NCI-H146 treated with DMSO at 0.1 percent for 48 hours (cell line): ENCODE results near the gene RIOX2.

Experiments
- DNase-seq: peaks from one replicate; lab custom pipeline; 2025; ENCODE audit not compliant: unreplicated experiment; lab: John Stamatoyannopoulos, UW

Gene RIOX2

GRCh38 chr3:97990624-97991292, 18.5 kb upstream of the RIOX2 start:
- no peak for DNase-seq

GRCh38 chr3:97988784-97989568, 16.7 kb upstream of the RIOX2 start:
- no peak for DNase-seq

- DNase-seq = no peak
These were observed 15.1 kb upstream of the RIOX2 start for GRCh38 chr3:97987306-97987705.

- DNase-seq = no peak
These were observed 11.8 kb upstream of the RIOX2 start for GRCh38 chr3:97983933-97984491.

- no peak for DNase-seq
These were observed 9.7 kb upstream of the RIOX2 start for GRCh38 chr3:97981886-97982285.

- no peak for DNase-seq
These were observed 7.4 kb upstream of the RIOX2 start for GRCh38 chr3:97979610-97980009.

- DNase-seq = no peak
These were observed 3.2 kb upstream of the RIOX2 start for GRCh38 chr3:97975466-97975865.

GRCh38 chr3:97974996-97975395, 2.8 kb upstream of the RIOX2 start:
- no peak for DNase-seq

GRCh38 chr3:97972976-97973375, 745 bp upstream of the RIOX2 start:
- DNase-seq = no peak

- DNase-seq = no peak
These were observed 1.1 kb downstream of the RIOX2 start for GRCh38 chr3:97970956-97971620.

- no peak for DNase-seq
These were observed 2.1 kb downstream of the RIOX2 start for GRCh38 chr3:97970156-97970555.

GRCh38 chr3:97969541-97969940, 2.7 kb downstream of the RIOX2 start:
- no peak for DNase-seq

GRCh38 chr3:97968376-97968775, 3.9 kb downstream of the RIOX2 start:
- DNase-seq = no peak

GRCh38 chr3:97967966-97968365, 4.3 kb downstream of the RIOX2 start:
- DNase-seq = peak; percentile 11

GRCh38 chr3:97960993-97961766, 11.1 kb downstream of the RIOX2 start:
- DNase-seq = no peak

GRCh38 chr3:97960551-97960950, 11.7 kb downstream of the RIOX2 start:
- no peak for DNase-seq

- DNase-seq = no peak
These were observed 12.4 kb downstream of the RIOX2 start for GRCh38 chr3:97959872-97960271.

- no peak for DNase-seq
These were observed 13.4 kb downstream of the RIOX2 start for GRCh38 chr3:97958796-97959195.

GRCh38 chr3:97958396-97958795, 13.8 kb downstream of the RIOX2 start:
- no peak for DNase-seq

- DNase-seq = no peak
These were observed 14.5 kb downstream of the RIOX2 start for GRCh38 chr3:97957617-97958311.
